Right renal pelvis (tissue), 4 donors: ENCODE results near the gene USH1C. TPM values are rescaled to one million over a fixed set of nuclear protein-coding genes. Genes with fewer than 3 reads are reported as not detected.

Experiments
- DNase-seq, 4 donors: peaks; one replicate each; pipeline ENCODE4 v3.0.0-alpha.2; 2013; ENCODE audit warnings: low read depth in 4 of 4, low spot score in 3 of 4, missing footprints in 1 of 4
- polyA plus RNA-seq, 4 donors: library from polyadenylated mRNA; unstranded; fragments of 120-200 nt; gene quantifications; one replicate each; pipeline ENCODE4 v1.2.1, GENCODE V29; 2013; ENCODE audit not compliant: insufficient read length in 4 of 4

Gene USH1C
- polyA plus RNA-seq, 4 donors: 56.0 to 68.1 (median 65.4) TPM

- DNase-seq: no peak
Measured at GRCh38 chr11:17528906-17529843, 15.0 kb downstream of the USH1C start.

- no peak for DNase-seq
Measured at GRCh38 chr11:17528181-17528691, 16.0 kb downstream of the USH1C start.

GRCh38 chr11:17527628-17527995, 16.6 kb downstream of the USH1C start:
- no peak for DNase-seq

- DNase-seq: peak in 1 of 4 donors; percentile 53
Measured at GRCh38 chr11:17526931-17527627, 17.1 kb downstream of the USH1C start.

GRCh38 chr11:17526326-17526725, 17.9 kb downstream of the USH1C start:
- DNase-seq: no peak

- no peak for DNase-seq
Measured at GRCh38 chr11:17525570-17525969, 18.6 kb downstream of the USH1C start.

- DNase-seq: no peak
Measured at GRCh38 chr11:17524221-17524620, 20.0 kb downstream of the USH1C start.

- no peak for DNase-seq
Measured at GRCh38 chr11:17522655-17523054, 21.6 kb downstream of the USH1C start.

GRCh38 chr11:17521106-17521900, 22.9 kb downstream of the USH1C start:
- no peak for DNase-seq

- DNase-seq: no peak
Measured at GRCh38 chr11:17519061-17519885, 24.9 kb downstream of the USH1C start.

- DNase-seq: no peak
Measured at GRCh38 chr11:17518366-17518765, 25.9 kb downstream of the USH1C start.

- no peak for DNase-seq
Measured at GRCh38 chr11:17517186-17517585, 27.0 kb downstream of the USH1C start.

- DNase-seq: no peak
Measured at GRCh38 chr11:17516551-17517150, 27.6 kb downstream of the USH1C start.

- no peak for DNase-seq
Measured at GRCh38 chr11:17515443-17516176, 28.6 kb downstream of the USH1C start.

GRCh38 chr11:17514476-17514875, 29.7 kb downstream of the USH1C start:
- no peak for DNase-seq

GRCh38 chr11:17513853-17514252, 30.4 kb downstream of the USH1C start:
- DNase-seq: no peak

GRCh38 chr11:17512101-17512500, 32.1 kb downstream of the USH1C start:
- DNase-seq: no peak

- DNase-seq: no peak
Measured at GRCh38 chr11:17511571-17511970, 32.6 kb downstream of the USH1C start.
